ENCODE measurements around the gene ADAMTSL4. TPM values are rescaled to one million over a fixed set of nuclear protein-coding genes. Genes with fewer than 3 reads are reported as not detected.

ADAMTSL4 gene
- total and polyA plus RNA-seq, 10 donors = 2.8 to 19.1 (median 11.1) TPM

GRCh38 chr1:150561254-150561973 lies 12.2 kb downstream of the ADAMTSL4 start:
- H3K36me3 ChIP-seq = peaks cover 0 to 15% (median 0%) of the 10 kb centered on the region in 6 donors
- intact Hi-C loops (cut with DNase I; ENCODE audit: low total_unique reads) = loop anchor here (2.0 kb wide), 1 partner anchor 59 kb away; no protein-coding TSS in a partner anchor
- WGBS, 5 donors = 0 to 1% (median 1%) methylated on average over 19 to 32 of the region's 32 CpGs

GRCh38 chr1:150561974-150562445 lies 12.8 kb downstream of the ADAMTSL4 start:
- peaks cover 55 to 100% (median 89%) of the 10 kb centered on the region in 6 donors for H3K4me1 ChIP-seq
- DNase-seq = peak; percentile 98
- H3K27ac ChIP-seq = peak overlapping the region; percentile 93 to 100 (median 100)
- no peaks in the 10 kb centered on the region for H3K9me3 ChIP-seq
- WGBS, 5 donors = 0 to 1% (median 0%) methylated on average over 18 of the region's 18 CpGs
- no peaks in the 10 kb centered on the region for H3K27me3 ChIP-seq (replicated peaks in 1 of 7)
- peaks cover 0 to 10% (median 0%) of the 10 kb centered on the region in 6 donors for H3K36me3 ChIP-seq
- intact Hi-C loops (cut with DNase I; ENCODE audit: low total_unique reads) = loop anchor here (2.0 kb wide), 1 partner anchor 59 kb away; no protein-coding TSS in a partner anchor
- H3K4me3 ChIP-seq = peak overlapping the region; percentile 28 to 78 (median 54)
- TF ChIP-seq POLR2A (IDR thresholded peaks at IDR 0.05) (peak in 2 of 3 donors; percentile 33 to 58), CTCF (IDR thresholded peaks at IDR 0.05 in 8 of 11, conservative IDR thresholded peaks at IDR 0.05 in 3 of 11) (no peak), POLR2AphosphoS5 (IDR thresholded peaks at IDR 0.05) (peak; percentile 90 to 94 (median 90))

More at GRCh38 chr1:150561254-150561973, 12.2 kb downstream of the ADAMTSL4 start:
- Histone ChIP-seq H3K9me3 (no peaks in the 10 kb centered on the region), H3K27ac (peak overlapping the region; percentile 93 to 100 (median 100)), H3K4me1 (peaks cover 51 to 100% (median 83%) of the 10 kb centered on the region in 6 donors), H3K27me3 (replicated peaks in 1 of 7) (no peaks in the 10 kb centered on the region), H3K4me3 (peak overlapping the region; percentile 28 to 78 (median 54))
- TF ChIP-seq POLR2AphosphoS5 (IDR thresholded peaks at IDR 0.05) (peak; percentile 94 to 97 (median 95)), POLR2A (IDR thresholded peaks at IDR 0.05) (peak in 2 of 3 donors; percentile 7 to 78), CTCF (IDR thresholded peaks at IDR 0.05 in 8 of 11, conservative IDR thresholded peaks at IDR 0.05 in 3 of 11) (peak in 2 of 11 experiments; percentile 14 to 41)
- peak; percentile 95 for DNase-seq

GRCh38 chr1:150562446-150563339 lies 13.5 kb downstream of the ADAMTSL4 start:
- peak overlapping the region; percentile 28 to 78 (median 54) for H3K4me3 ChIP-seq
- WGBS, 5 donors = 6 to 9% (median 7%) methylated on average over 4 of the region's 4 CpGs
- intact Hi-C loops (cut with DNase I; ENCODE audit: low total_unique reads) = no loop called here

More at GRCh38 chr1:150562446-150563339, 13.5 kb downstream of the ADAMTSL4 start:
- DNase-seq = peak; percentile 92
- H3K9me3 ChIP-seq = no peaks in the 10 kb centered on the region
- H3K36me3 ChIP-seq = peaks cover 0 to 3% (median 0%) of the 10 kb centered on the region in 6 donors
- H3K27me3 ChIP-seq (replicated peaks in 1 of 7) = no peaks in the 10 kb centered on the region
- H3K4me1 ChIP-seq = peaks cover 57 to 100% (median 94%) of the 10 kb centered on the region in 6 donors
- TF ChIP-seq POLR2AphosphoS5 (IDR thresholded peaks at IDR 0.05) (peak in 1 of 3 donors; percentile 70), CTCF (IDR thresholded peaks at IDR 0.05 in 8 of 11, conservative IDR thresholded peaks at IDR 0.05 in 3 of 11) (no peak)
- peak overlapping the region; percentile 93 to 100 (median 100) for H3K27ac ChIP-seq

All from spleen (tissue), 11 donors.